T-helper 2 cell treated with Interferon-gamma antibody and Interleukin-4, amounts not matched to agents 5 μg/mL and 100 μg/mL, for 36 hours (primary cell): ENCODE data around the gene SDF2.
"Not testable (repeated sequence)": the region's sequence is repeated elsewhere in the genome, so short reads cannot be mapped to it uniquely, and the experiment has no call there.

ENCODE experiments used
- DNase-seq: peaks from one replicate; pipeline ENCODE4 v3.0.0; 2021; ENCODE audit warnings: low spot score
- H3K27ac Mint-ChIP-seq: one replicate; pipeline ENCODE4 v1.8.0; 2021; ENCODE audit warnings: mild to moderate bottlenecking, mixed read lengths
- H3K27me3 Mint-ChIP-seq: one replicate; pipeline ENCODE4 v1.8.0; 2021; ENCODE audit warnings: low read depth, mixed read lengths
- H3K36me3 Mint-ChIP-seq: one replicate; pipeline ENCODE4 v1.8.0; 2021; ENCODE audit warnings: low read depth, mixed read lengths
- H3K4me1 Mint-ChIP-seq: one replicate; pipeline ENCODE4 v1.8.0; 2021; ENCODE audit warnings: low read depth, mixed read lengths
- H3K4me3 Mint-ChIP-seq: one replicate; pipeline ENCODE4 v1.8.0; 2022; ENCODE audit warnings: mild to moderate bottlenecking, moderate library complexity, mixed read lengths
- H3K9me3 Mint-ChIP-seq: one replicate; pipeline ENCODE4 v1.8.0; 2021; ENCODE audit warnings: mixed read lengths

The SDF2 gene

DNA sequence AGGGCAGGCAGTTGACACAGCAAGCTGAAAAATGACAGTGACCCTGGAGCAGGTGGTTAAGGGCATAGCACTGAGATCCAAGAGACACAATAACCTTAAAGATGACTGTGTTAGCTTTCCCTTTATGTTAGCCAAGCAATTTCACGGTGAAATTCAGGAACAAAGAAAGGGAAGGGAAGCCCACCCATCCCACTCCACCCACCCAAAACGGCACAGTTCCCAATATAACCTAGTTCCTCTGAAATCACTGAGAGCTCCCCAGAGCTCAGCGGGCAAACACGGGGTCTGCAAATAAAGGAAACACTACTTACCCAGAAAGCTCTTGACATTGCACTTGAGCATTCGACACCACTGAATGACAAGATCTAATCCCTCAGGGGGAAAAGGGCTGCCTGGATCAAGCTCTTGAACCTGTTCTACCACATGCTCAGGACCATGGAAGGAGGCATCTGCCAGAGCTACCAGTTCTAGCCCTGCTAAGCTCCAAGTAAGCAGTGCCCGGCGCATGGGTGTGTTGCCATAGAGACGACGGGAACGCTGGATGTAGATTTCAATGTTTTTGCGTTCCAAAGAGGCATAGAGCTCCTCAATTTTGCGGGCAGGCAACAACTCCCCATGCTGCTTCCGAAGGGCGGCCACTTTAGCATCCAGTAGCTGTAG is 27.4 kb downstream of the SDF2 start:
- H3K27ac Mint-ChIP-seq: no peak overlapping the region
- H3K27me3 Mint-ChIP-seq: no peaks in the 10 kb centered on the region
- H3K36me3 Mint-ChIP-seq: peaks cover 80% of the 10 kb centered on the region
- H3K9me3 Mint-ChIP-seq: no peaks in the 10 kb centered on the region
- H3K4me3 Mint-ChIP-seq: no peak overlapping the region
- H3K4me1 Mint-ChIP-seq: peaks cover 4% of the 10 kb centered on the region
- no peak for DNase-seq

DNA sequence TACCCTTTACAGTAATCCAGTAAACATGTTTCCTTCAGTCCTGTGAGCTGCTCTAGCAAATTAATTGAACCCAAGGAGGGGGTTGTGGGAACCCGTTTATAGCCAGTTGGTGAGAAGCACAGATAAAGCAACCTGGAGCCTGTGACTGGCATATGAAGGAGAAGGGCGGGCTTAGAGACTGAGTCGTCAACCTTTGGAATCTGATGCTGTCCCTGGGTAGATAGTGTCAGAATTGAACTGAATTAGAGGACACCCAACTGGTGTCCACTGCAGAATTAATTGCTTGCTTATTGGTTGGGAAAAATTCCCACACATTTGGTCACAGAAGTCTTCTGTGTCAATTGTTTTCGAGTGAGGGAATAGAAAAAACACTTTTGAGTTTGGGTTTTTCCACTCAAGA is 34.9 kb downstream of the SDF2 start:
- H3K4me1 Mint-ChIP-seq: peaks cover 2% of the 10 kb centered on the region
- no peak overlapping the region for H3K27ac Mint-ChIP-seq
- no peaks in the 10 kb centered on the region for H3K9me3 Mint-ChIP-seq
- DNase-seq: no peak
- no peaks in the 10 kb centered on the region for H3K27me3 Mint-ChIP-seq
- H3K36me3 Mint-ChIP-seq: peaks cover 53% of the 10 kb centered on the region
- no peak overlapping the region for H3K4me3 Mint-ChIP-seq

DNA sequence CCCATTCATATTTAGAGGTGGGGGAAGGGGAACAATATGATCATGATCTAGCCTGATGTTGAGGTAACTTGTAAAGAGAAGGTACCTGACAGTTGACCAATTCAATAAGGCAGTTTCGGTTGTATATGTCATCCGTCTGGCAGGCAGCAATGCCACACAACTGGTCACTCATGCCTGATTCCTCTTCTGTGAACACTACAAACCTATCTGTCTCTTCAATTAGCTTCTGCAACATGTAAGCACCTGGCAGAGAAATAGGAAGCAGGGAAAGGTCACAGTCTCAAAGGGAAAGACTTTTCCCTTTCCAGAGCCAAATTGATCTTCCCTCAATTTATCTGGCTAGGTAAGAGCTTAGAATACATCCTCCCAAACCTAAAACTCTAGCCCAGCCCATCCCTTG is 37.6 kb downstream of the SDF2 start:
- Mint-ChIP-seq H3K36me3 (peaks cover 63% of the 10 kb centered on the region), H3K27ac (no peak overlapping the region), H3K9me3 (no peaks in the 10 kb centered on the region), H3K4me1 (peaks cover 2% of the 10 kb centered on the region), H3K4me3 (no peak overlapping the region), H3K27me3 (no peaks in the 10 kb centered on the region)
- no peak for DNase-seq

DNA sequence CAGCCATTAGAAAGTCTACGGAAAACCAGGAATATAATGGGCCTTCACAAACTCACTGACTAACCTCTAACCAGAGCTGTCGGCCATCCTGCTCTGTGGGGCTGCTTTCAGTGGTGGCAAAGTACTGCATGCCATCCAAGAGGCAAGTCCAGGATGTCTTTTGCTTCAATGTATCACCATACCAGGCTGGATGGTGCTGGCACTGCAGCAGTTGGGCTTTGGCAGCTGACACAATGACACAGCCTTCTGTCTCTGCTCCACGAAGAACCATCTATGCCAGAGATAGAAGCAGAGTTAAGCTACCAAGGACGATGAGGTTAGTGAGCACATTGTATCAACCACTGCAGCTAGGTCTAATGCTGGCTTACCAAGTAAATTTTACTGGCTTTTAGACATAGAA is 38.0 kb downstream of the SDF2 start:
- Mint-ChIP-seq H3K4me3 (no peak overlapping the region), H3K27ac (no peak overlapping the region), H3K9me3 (no peaks in the 10 kb centered on the region), H3K36me3 (peaks cover 68% of the 10 kb centered on the region), H3K27me3 (no peaks in the 10 kb centered on the region), H3K4me1 (peaks cover 2% of the 10 kb centered on the region)
- no peak for DNase-seq

DNA sequence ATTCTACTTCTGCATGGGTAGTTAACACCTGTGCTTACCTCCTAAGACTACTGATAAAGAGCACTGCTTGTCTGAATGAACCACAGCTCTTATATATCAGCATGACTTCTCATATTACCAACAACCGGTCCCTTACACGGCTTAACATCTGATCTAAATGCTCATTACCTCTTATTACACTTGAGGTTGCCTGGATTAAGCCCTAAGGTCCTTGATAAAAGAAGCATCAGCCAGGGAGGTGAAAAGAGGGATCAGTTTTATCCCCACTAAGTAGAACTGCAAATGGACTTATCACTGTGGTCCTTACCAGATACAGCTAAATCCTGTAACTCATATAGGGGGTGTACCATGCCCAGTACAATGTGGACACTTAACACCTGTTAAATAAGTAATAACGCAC is 39.5 kb downstream of the SDF2 start:
- Mint-ChIP-seq H3K27ac (no peak overlapping the region), H3K36me3 (peaks cover 66% of the 10 kb centered on the region), H3K9me3 (no peaks in the 10 kb centered on the region), H3K27me3 (no peaks in the 10 kb centered on the region), H3K4me1 (no peaks in the 10 kb centered on the region), H3K4me3 (no peak overlapping the region)
- no peak for DNase-seq

DNA sequence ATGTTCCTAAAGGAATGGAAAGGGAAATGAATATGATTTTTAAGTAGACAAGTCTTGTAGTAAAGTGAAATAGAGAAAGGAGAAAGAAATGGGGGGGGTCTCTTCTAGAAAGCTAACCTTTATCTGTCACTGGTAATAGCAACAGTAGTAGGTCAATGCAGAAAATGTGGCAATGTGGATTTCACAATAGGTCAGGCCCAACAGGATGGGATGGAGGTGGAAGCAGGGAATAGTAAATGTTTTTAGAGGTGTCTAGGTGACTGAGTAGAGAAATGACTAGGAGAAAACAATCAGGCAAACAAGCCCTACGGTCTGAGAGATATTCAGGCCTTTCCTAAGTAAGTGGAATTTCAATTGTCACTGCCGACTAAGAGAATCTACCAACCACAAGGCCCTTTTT is 41.7 kb downstream of the SDF2 start:
- Mint-ChIP-seq H3K27me3 (no peaks in the 10 kb centered on the region), H3K9me3 (no peaks in the 10 kb centered on the region), H3K27ac (no peak overlapping the region), H3K4me1 (no peaks in the 10 kb centered on the region), H3K36me3 (peaks cover 76% of the 10 kb centered on the region), H3K4me3 (no peak overlapping the region)
- DNase-seq: no peak

DNA sequence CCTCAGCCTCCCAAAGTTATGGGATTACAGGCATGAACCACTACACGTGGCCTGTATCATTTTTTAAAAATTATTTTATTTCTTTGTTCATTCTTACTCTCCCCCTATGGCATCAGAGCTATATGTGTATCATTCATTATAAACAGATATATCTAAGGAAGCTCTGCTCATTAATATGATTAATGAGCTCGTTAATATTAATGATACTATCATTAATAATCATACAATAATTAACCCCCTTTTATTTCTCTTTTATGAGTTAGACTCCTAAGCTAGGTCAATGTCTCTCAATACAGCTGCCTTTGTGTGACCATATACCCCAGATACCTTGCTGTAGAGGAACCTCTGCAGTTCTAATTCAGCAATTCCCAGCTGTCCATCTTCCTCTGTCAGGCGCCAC is 43.2 kb downstream of the SDF2 start:
- Mint-ChIP-seq H3K4me3 (no peak overlapping the region), H3K27ac (no peak overlapping the region), H3K4me1 (peaks cover 4% of the 10 kb centered on the region), H3K9me3 (no peaks in the 10 kb centered on the region), H3K27me3 (no peaks in the 10 kb centered on the region), H3K36me3 (peaks cover 77% of the 10 kb centered on the region)
- no peak for DNase-seq

DNA sequence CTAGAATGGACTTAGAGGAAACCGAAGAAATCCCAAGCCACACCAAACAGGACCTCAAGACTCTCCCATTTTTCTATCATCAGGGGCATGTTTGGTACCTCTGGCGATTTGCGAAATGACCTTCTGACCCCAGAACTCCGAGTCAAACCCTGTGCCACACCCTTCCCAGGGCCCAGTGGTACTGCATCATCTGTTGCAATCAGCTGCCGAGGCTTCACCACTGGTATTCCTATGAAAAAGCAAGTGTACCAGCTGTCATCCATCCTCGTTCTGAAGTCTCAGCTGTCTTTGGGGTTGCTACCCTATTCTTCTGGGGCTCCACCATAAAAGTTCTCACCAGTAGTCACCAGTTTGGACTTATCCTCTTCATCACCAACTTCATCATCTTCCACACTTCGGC is 45.4 kb downstream of the SDF2 start:
- Mint-ChIP-seq H3K9me3 (no peaks in the 10 kb centered on the region), H3K27ac (no peak overlapping the region), H3K27me3 (no peaks in the 10 kb centered on the region), H3K4me1 (peaks cover 4% of the 10 kb centered on the region), H3K4me3 (no peak overlapping the region), H3K36me3 (peaks cover 70% of the 10 kb centered on the region)
- DNase-seq: no peak

DNA sequence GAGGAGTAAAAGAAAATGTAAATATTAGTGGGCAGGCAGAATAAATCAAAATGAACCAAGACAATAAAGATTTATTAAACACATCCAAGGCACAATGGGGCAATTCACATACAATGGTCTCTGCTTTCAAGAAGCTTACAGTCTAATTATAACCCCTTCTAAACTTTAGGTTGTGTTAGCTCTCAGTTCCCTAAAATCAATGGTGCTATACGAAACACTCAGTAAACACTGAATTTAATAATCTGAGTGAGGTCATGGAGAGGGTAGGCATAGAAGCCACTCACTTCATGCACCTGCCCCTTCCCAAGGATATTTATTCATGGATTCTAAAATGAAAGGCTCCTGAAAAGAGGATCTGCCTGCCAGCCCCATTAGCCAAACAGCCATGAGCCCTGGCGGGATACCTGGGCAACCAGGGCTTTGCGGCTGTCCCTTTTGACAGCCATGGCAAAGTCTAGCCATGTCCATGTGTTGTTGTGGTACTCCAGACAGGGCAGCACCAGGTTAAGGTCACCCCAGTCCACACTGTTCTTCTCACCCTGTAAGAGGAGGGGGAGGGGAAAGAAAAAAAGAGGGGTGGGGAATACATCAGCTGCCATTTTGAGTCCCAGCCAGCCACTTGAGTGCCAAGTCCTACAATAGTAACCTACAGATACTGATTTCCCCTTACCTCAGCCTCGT is 46.3 kb downstream of the SDF2 start:
- Mint-ChIP-seq H3K4me3 (no peak overlapping the region), H3K27me3 (no peaks in the 10 kb centered on the region), H3K27ac (no peak overlapping the region), H3K36me3 (peaks cover 67% of the 10 kb centered on the region), H3K9me3 (no peaks in the 10 kb centered on the region), H3K4me1 (peaks cover 4% of the 10 kb centered on the region)
- DNase-seq: no peak

DNA sequence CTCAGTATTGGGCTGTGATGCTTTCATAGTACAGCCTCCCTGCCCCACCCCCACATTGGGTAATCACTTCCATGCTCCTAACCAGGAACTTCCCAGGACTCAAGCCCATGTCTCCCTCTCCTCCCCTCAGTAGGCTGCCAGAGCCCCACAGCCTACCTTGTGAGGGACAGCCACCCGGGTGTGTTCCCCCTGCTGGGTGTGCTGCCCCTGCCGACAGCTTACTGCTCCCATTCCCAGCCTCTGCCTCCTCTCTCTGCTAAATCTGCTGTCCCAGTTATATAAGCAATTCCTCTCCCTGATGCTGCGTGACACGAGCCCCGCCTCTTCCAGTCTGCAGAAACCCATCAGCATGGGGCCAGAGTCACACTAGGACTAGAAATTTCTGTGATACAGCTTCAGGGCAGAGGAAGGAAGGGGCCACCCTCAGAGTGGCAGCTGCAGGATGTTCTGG is 47.8 kb downstream of the SDF2 start, which contains the start of gene RSKR:
Gene RSKR (minus strand): TSS at position 255 of the 451 bp plus-strand sequence. CDS start 24 bp downstream, at position 231.
- Mint-ChIP-seq H3K9me3 (no peaks in the 10 kb centered on the region), H3K4me3 (no peak within 1 kb of the TSS), H3K36me3 (peaks cover 61% of the 10 kb centered on the region), H3K4me1 (peaks cover 4% of the 10 kb centered on the region), H3K27me3 (no peaks in the 10 kb centered on the region), H3K27ac (peak within 1 kb of the TSS; percentile 21)
- DNase-seq: no peak

DNA sequence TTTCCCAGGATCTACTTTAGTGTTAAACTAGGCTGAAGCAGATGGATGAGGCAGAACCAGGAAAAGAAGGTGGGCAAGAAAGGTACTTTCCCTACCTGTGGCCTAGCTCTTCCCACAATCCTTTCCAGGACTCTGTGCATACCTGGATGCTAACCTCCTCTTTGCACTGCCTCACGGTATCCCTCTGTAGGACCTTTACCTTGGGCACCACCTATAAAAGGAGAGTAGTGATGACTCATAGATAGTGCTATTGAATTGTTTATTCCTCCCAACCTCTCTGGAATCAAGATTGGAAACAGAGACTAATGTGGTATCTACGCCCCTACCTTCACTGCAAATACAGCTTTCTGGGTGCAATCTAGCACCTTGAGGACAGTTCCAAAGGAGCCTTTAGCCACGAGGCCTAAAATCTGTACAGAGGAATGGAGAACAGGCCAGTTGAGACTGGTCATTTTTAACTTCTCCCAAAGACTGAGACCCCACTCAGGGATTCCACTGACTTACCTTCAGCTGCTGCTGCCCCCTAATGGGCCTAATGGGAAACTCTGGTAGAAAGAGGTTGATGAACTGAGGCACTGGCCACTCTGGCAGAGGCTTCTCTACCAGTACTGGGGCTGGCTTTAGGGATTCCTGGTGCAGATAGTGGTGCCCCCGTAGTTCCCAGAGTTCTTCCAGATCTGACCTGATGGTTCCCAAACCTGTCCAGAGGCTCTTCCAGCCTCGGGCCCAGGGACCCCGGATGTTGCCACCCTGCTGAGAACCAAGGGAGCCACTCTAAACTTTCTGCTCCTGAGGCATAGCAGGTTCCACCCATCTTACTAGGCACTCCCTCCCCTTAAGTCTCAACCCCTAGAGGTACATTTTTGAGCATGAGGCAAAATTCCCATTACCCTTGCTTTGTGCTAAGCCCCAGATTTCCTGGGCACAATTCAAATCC is 48.5 kb downstream of the SDF2 start:
- Mint-ChIP-seq H3K27ac (no peak overlapping the region), H3K36me3 (peaks cover 56% of the 10 kb centered on the region), H3K4me1 (peaks cover 4% of the 10 kb centered on the region), H3K27me3 (no peaks in the 10 kb centered on the region), H3K4me3 (no peak overlapping the region), H3K9me3 (no peaks in the 10 kb centered on the region)
- no peak for DNase-seq

DNA sequence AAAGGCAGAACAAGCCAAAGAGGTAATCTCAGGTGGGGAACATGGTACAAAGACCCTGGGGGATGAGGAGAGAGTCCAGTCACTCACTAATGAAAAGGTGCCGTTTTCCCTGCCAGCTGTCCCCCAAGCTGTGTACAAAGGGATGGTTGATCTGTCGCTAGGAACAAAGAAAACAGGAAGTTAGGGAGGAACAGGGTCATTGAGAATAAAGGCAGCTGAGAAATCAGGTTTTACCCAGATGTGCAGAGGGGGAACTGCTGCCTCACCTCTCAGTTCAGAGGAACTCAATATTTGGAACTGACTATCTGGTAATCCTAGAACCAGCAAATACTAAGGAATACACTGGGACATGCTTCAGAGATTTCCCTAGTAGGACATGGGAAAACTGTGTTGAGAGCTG is 49.2 kb downstream of the SDF2 start:
- Mint-ChIP-seq H3K36me3 (peaks cover 53% of the 10 kb centered on the region), H3K4me3 (no peak overlapping the region)

DNA sequence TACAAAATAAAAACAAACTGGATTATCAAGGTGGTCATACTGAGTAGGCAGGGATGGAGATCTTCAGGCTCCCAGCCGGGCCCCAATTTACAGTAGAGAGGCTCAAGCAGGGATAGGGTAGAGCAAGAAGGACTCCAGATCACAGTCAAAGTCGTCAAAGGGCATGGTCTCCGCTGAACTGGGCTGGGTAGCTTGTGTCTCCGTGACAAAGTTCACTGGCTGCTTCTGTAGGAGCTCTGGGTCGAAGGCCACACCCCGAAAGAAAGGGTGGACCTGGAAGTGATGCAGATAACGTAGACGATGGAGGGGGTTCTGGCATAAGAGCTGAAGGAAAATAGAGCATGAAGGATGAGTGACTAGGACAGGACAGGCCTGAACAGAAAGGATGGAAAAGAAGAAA is 51.3 kb downstream of the SDF2 start:
- no peak for DNase-seq
- Mint-ChIP-seq H3K27ac (peak overlapping the region; percentile 7), H3K4me3 (no peak overlapping the region)

More for the DNA sequence above, 49.2 kb downstream of the SDF2 start:
- Mint-ChIP-seq H3K27ac (no peak overlapping the region), H3K9me3 (no peaks in the 10 kb centered on the region), H3K27me3 (no peaks in the 10 kb centered on the region), H3K4me1 (peaks cover 4% of the 10 kb centered on the region)
- no peak for DNase-seq

DNA sequence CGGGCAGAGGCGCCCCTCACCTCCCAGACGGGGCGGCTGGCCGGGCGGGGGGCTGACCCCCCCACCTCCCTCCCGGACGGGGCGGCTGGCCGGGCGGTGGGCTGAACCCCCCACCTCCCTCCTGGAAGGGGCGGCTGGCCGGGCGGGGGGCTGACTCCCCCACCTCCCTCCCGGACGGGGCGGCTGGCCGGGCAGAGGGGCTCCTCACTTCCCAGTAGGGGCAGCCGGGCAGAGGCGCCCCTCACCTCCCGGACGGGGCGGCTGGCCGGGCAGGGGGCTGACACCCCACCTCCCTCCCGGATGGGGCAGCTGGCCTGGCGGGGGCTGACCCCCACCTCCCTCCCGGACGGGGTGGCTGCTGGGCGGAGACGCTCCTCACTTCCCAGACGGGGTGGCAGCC is 57.7 kb downstream of the SDF2 start:
- H3K27ac Mint-ChIP-seq, H3K27me3 Mint-ChIP-seq, DNase-seq, H3K4me1 Mint-ChIP-seq, H3K36me3 Mint-ChIP-seq, H3K4me3 Mint-ChIP-seq, H3K9me3 Mint-ChIP-seq: not testable (repeated sequence)

More for the DNA sequence above, 51.3 kb downstream of the SDF2 start:
- no peaks in the 10 kb centered on the region for H3K9me3 Mint-ChIP-seq
- H3K36me3 Mint-ChIP-seq: peaks cover 33% of the 10 kb centered on the region
- H3K4me1 Mint-ChIP-seq: peaks cover 4% of the 10 kb centered on the region
- H3K27me3 Mint-ChIP-seq: no peaks in the 10 kb centered on the region
